Measurements from ENCODE around the gene RAB40C. TPM values are rescaled to one million over a fixed set of nuclear protein-coding genes. Genes with fewer than 3 reads are reported as not detected.

RAB40C gene
- total and polyA plus RNA-seq, 10 of the 15 experiments (the other 5 are each of a cell fraction or from before 2014, with no cell fraction given), result 0.06 to 12.8 (median 4.6) TPM

DNA sequence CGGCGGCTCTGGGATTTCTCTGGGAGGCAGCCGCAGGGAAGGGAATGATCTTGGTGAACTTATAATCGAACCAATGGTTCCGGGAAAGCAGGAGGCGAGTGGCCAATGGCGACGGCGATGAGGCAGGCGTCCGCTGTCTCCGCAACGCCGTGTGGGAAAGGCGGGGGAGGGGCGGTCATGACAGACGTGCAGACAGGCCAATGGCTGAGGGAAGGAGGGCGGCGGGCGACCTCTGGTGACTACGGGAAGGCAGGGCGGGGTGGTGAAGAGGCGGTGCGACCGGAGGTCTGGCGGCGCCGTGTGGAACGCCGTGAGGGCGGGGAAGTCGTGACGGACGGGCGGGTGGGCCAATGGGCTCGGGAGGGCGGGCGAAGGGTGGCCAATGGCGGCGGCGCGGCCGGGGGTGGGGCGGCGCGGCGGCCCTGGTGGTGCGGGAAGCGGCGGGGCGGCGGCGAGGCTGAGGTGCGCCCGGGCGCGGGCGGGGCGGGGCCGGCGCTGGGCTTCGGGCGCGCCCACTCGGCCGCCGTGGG is at the start of gene RAB40C (continued):
- TF ChIP-seq RUNX3 (IDR thresholded peaks at IDR 0.05; ENCODE audit: low read length) (no peak), PAX8 (IDR thresholded peaks at IDR 0.05) (no peak), EED (IDR thresholded peaks at IDR 0.05; ENCODE audit: low read depth) (no peak), FOS (IDR thresholded peaks at IDR 0.05; ENCODE audit: borderline replicate concordance, extremely low read depth, insufficient read length) (peak; percentile 45), FOXK2 (IDR thresholded peaks at IDR 0.05) (no peak), CEBPB (IDR thresholded peaks at IDR 0.05; ENCODE audit: borderline replicate concordance in 1 of 2, low read depth in 2 of 2, low read length in 2 of 2) (no peak), JUND (IDR thresholded peaks at IDR 0.05; ENCODE audit: low read depth, low read length) (no peak), SMAD1 (IDR thresholded peaks at IDR 0.05; ENCODE audit: low read depth, partially characterized antibody) (no peak), KAT2A (conservative IDR thresholded peaks at IDR 0.05; ENCODE audit: control insufficient read depth, low read depth, low read length) (no peak), RCOR1 (conservative IDR thresholded peaks at IDR 0.05; ENCODE audit: low read depth, low read length) (no peak), SUPT20H (IDR thresholded peaks at IDR 0.05; ENCODE audit: borderline replicate concordance, control insufficient read depth, low read depth, low read length) (no peak), CREM (IDR thresholded peaks at IDR 0.05; ENCODE audit: low read depth) (peak; percentile 59), YY1 (IDR thresholded peaks at IDR 0.05; ENCODE audit: low read depth, low read length) (0 out of 2 replicates have a peak, but pooled peaks have one; percentile 31), RAD51 (IDR thresholded peaks at IDR 0.05) (no peak), NRF1 (conservative IDR thresholded peaks at IDR 0.05; ENCODE audit: low read depth, low read length) (0 out of 2 replicates have a peak, but pooled peaks have one; percentile 2), HDGF (IDR thresholded peaks at IDR 0.05) (peak; percentile 86), POLR2AphosphoS2 (IDR thresholded peaks at IDR 0.05; ENCODE audit: low read depth, low read length) (no peak; the same call in 1 of the 2 replicates), BACH1 (IDR thresholded peaks at IDR 0.05; ENCODE audit: borderline replicate concordance) (no peak), TAF1 (IDR thresholded peaks at IDR 0.05; ENCODE audit: borderline replicate concordance, low read depth, low read length) (no peak), CBX5 (IDR thresholded peaks at IDR 0.05; ENCODE audit: low read depth) (no peak), MTA2 (IDR thresholded peaks at IDR 0.05; ENCODE audit: low read depth) (no peak), SPI1 (IDR thresholded peaks at IDR 0.05; ENCODE audit: borderline replicate concordance, insufficient read depth, low read depth, low read length) (no peak), NR2C1 (IDR thresholded peaks at IDR 0.05) (peak; percentile 41; the same call in 1 of the 2 replicates)
- TF ChIP-seq, protein P1, sequence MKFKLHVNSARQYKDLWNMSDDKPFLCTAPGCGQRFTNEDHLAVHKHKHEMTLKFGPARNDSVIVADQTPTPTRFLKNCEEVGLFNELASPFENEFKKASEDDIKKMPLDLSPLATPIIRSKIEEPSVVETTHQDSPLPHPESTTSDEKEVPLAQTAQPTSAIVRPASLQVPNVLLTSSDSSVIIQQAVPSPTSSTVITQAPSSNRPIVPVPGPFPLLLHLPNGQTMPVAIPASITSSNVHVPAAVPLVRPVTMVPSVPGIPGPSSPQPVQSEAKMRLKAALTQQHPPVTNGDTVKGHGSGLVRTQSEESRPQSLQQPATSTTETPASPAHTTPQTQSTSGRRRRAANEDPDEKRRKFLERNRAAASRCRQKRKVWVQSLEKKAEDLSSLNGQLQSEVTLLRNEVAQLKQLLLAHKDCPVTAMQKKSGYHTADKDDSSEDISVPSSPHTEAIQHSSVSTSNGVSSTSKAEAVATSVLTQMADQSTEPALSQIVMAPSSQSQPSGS (IDR thresholded peaks at IDR 0.05; ENCODE audit: low read length), result no peak
- TF ChIP-seq, protein P2, sequence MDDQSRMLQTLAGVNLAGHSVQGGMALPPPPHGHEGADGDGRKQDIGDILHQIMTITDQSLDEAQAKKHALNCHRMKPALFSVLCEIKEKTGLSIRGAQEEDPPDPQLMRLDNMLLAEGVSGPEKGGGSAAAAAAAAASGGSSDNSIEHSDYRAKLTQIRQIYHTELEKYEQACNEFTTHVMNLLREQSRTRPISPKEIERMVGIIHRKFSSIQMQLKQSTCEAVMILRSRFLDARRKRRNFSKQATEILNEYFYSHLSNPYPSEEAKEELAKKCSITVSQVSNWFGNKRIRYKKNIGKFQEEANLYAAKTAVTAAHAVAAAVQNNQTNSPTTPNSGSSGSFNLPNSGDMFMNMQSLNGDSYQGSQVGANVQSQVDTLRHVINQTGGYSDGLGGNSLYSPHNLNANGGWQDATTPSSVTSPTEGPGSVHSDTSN (IDR thresholded peaks at IDR 0.05; ENCODE audit: insufficient replicate concordance, low read depth, low read length), result peak; percentile 98
- TF ChIP-seq, protein P3, sequence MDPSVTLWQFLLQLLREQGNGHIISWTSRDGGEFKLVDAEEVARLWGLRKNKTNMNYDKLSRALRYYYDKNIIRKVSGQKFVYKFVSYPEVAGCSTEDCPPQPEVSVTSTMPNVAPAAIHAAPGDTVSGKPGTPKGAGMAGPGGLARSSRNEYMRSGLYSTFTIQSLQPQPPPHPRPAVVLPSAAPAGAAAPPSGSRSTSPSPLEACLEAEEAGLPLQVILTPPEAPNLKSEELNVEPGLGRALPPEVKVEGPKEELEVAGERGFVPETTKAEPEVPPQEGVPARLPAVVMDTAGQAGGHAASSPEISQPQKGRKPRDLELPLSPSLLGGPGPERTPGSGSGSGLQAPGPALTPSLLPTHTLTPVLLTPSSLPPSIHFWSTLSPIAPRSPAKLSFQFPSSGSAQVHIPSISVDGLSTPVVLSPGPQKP (IDR thresholded peaks at IDR 0.05; ENCODE audit: low read depth, low read length), result 0 out of 2 replicates have a peak, but pooled peaks have one; percentile 31
- TF ChIP-seq, protein P4, sequence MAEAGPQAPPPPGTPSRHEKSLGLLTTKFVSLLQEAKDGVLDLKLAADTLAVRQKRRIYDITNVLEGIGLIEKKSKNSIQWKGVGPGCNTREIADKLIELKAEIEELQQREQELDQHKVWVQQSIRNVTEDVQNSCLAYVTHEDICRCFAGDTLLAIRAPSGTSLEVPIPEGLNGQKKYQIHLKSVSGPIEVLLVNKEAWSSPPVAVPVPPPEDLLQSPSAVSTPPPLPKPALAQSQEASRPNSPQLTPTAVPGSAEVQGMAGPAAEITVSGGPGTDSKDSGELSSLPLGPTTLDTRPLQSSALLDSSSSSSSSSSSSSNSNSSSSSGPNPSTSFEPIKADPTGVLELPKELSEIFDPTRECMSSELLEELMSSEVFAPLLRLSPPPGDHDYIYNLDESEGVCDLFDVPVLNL (IDR thresholded peaks at IDR 0.05; ENCODE audit: low read depth, low read length), result no peak
